Keratinocyte (primary cell): ENCODE measurements around the gene MINDY4. TPM values are rescaled to one million over a fixed set of nuclear protein-coding genes. Genes with fewer than 3 reads are reported as not detected.

ENCODE experiments used
- DNase-seq: peaks from one replicate; pipeline ENCODE4 v3.0.0-alpha.2; 2011; ENCODE audit warnings: low read depth, missing footprints, low spot score
- FAIRE-seq: peaks from 2 replicates; lab custom pipeline; 2011; peaks lifted over from hg19 to GRCh38; lab: Jason Lieb, UNC
- H2AFZ ChIP-seq: 2 replicates; pipeline ENCODE4 v1.6.0; 2012; ENCODE audit warnings: low read length, control low read depth, inconsistent platforms; ENCODE audit not compliant: control insufficient read depth
- H3K27ac ChIP-seq: 2 replicates; pipeline ENCODE4 v1.5.1; 2011; ENCODE audit warnings: low read length; ENCODE audit not compliant: control insufficient read depth, insufficient read depth
- H3K27me3 ChIP-seq: 3 replicates; pipeline ENCODE4 v1.6.0; 2011; ENCODE audit warnings: low read length; ENCODE audit not compliant: control insufficient read depth, insufficient read depth; ENCODE audit errors: extremely low read depth
- H3K36me3 ChIP-seq, 2 experiments: 2 replicates in 1 of 2; 3 replicates in 1 of 2; pipeline ENCODE4 v1.5.1; 2011; ENCODE audit warnings: low read length in 2 of 2, mild to moderate bottlenecking in 1 of 2; ENCODE audit not compliant: control insufficient read depth in 2 of 2, insufficient read depth in 2 of 2; ENCODE audit errors: extremely low read depth in 1 of 2
- H3K4me1 ChIP-seq: 3 replicates; pipeline ENCODE4 v1.5.1; 2011; ENCODE audit warnings: low read length; ENCODE audit not compliant: control insufficient read depth, insufficient read depth; ENCODE audit errors: extremely low read depth
- H3K4me2 ChIP-seq: 3 replicates; pipeline ENCODE4 v1.6.0; 2011; ENCODE audit warnings: low read depth, low read length; ENCODE audit not compliant: control insufficient read depth, insufficient read depth; ENCODE audit errors: extremely low read depth
- H3K4me3 ChIP-seq, 3 experiments: fragments of 200-600 bp in 1 of 3; sonication (generic) in 1 of 3; 2 replicates in 2 of 3; 3 replicates in 1 of 3; pipeline ENCODE4 v1.5.1; 2011 to 2016; ENCODE audit warnings: low read length in 3 of 3, mild to moderate bottlenecking in 3 of 3, control low read depth in 2 of 3, inconsistent platforms in 1 of 3, low read depth in 1 of 3, mixed read lengths in 1 of 3, mixed run types in 1 of 3, moderate library complexity in 1 of 3; ENCODE audit not compliant: control insufficient read depth in 2 of 3, insufficient read depth in 2 of 3; ENCODE audit errors: extremely low read depth in 1 of 3
- H3K79me2 ChIP-seq: 2 replicates; pipeline ENCODE4 v1.6.0; 2012; ENCODE audit warnings: low read length; ENCODE audit not compliant: control insufficient read depth, insufficient read depth
- H3K9ac ChIP-seq: 3 replicates; pipeline ENCODE4 v1.6.0; 2011; ENCODE audit warnings: low read length; ENCODE audit not compliant: control insufficient read depth, insufficient read depth; ENCODE audit errors: extremely low read depth
- H3K9me1 ChIP-seq: 3 replicates; pipeline ENCODE4 v1.6.0; 2011; ENCODE audit warnings: low read length; ENCODE audit not compliant: control insufficient read depth, insufficient read depth; ENCODE audit errors: extremely low read depth
- H3K9me3 ChIP-seq: 2 replicates; pipeline ENCODE4 v1.5.1; 2012; ENCODE audit warnings: low read depth, low read length; ENCODE audit not compliant: control insufficient read depth
- H4K20me1 ChIP-seq: 3 replicates; pipeline ENCODE4 v1.6.0; 2011; ENCODE audit warnings: low read length; ENCODE audit not compliant: control insufficient read depth, insufficient read depth; ENCODE audit errors: extremely low read depth
- CTCF ChIP-seq, 3 experiments: IDR thresholded peaks in 1 of 3; conservative IDR thresholded peaks in 1 of 3; optimal IDR thresholded peaks in 1 of 3; 2 replicates in 2 of 3; 3 replicates in 1 of 3; pipeline versions ENCODE3 to v1.5.1; 2011; ENCODE audit warnings: low read length in 3 of 3, mild to moderate bottlenecking in 3 of 3, moderate library complexity in 2 of 3, control low read depth in 1 of 3, inconsistent platforms in 1 of 3; ENCODE audit not compliant: insufficient read depth in 2 of 3; ENCODE audit errors: extremely low read depth in 1 of 3
- EZH2 ChIP-seq: IDR thresholded peaks from one replicate; pipeline ENCODE4 v1.6.1; 2012; ENCODE audit warnings: inconsistent platforms, mild to moderate bottlenecking, low read length, moderate library complexity
- dilution Hi-C: fragments of 300-500 bp; cut with MboI; formaldehyde crosslinking; loops from one replicate; pipeline ENCODE4 v1.7.0; 2020; ENCODE audit warnings: low sequenced_read_pairs; ENCODE audit not compliant: extremely low pct_ligation_motif_present
- polyA plus RNA-seq, 5 experiments: library from polyadenylated mRNA; depleted of rRNA in 3 of 5; stranded (reverse) in 3 of 5; stranded (forward) in 1 of 5; unstranded in 1 of 5; fragments of >200 nt; gene quantifications; 1 replicate in 1 of 5; 2 replicates in 3 of 5; 3 replicates in 1 of 5; pipeline versions ENCODE4 v1.2.1 to v1.2.3, GENCODE V29; 2011 to 2012; ENCODE audit warnings: missing spikeins in 2 of 5, low read depth in 1 of 5, low replicate concordance in 1 of 5

MINDY4 gene
- polyA plus RNA-seq, 1 donor (not counting 4 experiments of a cell fraction or from before 2014, with no cell fraction given), result 1.5 TPM

DNA sequence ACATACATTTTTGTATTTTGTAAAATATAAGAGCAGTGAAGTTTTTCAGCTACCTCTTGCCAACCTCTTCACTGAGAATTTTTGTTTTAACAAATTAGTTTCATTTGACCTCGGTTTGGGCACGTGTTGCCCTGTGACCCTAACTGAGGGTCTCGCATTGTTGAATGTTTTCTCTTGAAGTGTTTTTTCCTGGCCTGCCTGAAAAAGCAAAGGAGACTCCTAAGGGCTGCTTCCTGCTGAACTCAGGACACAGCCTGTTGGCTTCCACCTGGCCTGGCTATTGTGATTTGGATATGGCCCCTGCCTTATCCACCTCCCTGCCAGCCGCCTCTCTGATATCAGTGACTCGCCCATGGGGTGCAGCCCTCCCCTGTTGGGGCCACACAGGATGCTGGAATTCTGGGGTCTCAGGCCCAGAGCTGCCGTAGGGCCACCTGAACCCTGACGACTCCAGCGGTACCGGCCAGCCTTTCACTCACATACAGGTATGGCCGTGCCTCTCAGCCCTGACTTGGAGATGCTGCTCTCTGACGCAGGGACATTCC is 81.6 kb downstream of the MINDY4 start:
- dilution Hi-C loops, result no loop called here
- Histone ChIP-seq H3K27ac (no peak overlapping the region), H3K79me2 (no peaks in the 10 kb centered on the region), H3K27me3 (no peaks in the 10 kb centered on the region), H3K36me3 (no peaks in the 10 kb centered on the region), H4K20me1 (no peaks in the 10 kb centered on the region), H3K4me1 (no peaks in the 10 kb centered on the region), H3K9me1 (no peaks in the 10 kb centered on the region), H2AFZ (no peak overlapping the region), H3K9me3 (no peaks in the 10 kb centered on the region), H3K9ac (no peak overlapping the region), H3K4me2 (no peak overlapping the region), H3K4me3 (no peak overlapping the region)
- no peak for TF ChIP-seq CTCF (optimal IDR thresholded peaks at IDR 0.05 in 1 of 3, IDR thresholded peaks at IDR 0.05 in 1 of 3, conservative IDR thresholded peaks at IDR 0.05 in 1 of 3; ENCODE audit: extremely low read depth in 1 of 3, insufficient read depth in 2 of 3, low read length in 3 of 3)
- no peak for TF ChIP-seq EZH2
- no peak for DNase-seq
- no peak for FAIRE-seq

GRCh38 chr7:30853576-30853975 is 82.4 kb downstream of the MINDY4 start:
- H3K4me2 ChIP-seq, result no peak overlapping the region
- DNase-seq (no peak), FAIRE-seq (no peak)
- no peak overlapping the region for H3K27ac ChIP-seq
- no peaks in the 10 kb centered on the region for H3K27me3 ChIP-seq
- H3K36me3 ChIP-seq, result no peaks in the 10 kb centered on the region
- no peak for TF ChIP-seq EZH2
- TF ChIP-seq CTCF (optimal IDR thresholded peaks at IDR 0.05 in 1 of 3, IDR thresholded peaks at IDR 0.05 in 1 of 3, conservative IDR thresholded peaks at IDR 0.05 in 1 of 3; ENCODE audit: extremely low read depth in 1 of 3, insufficient read depth in 2 of 3, low read length in 3 of 3), result no peak
- H3K4me3 ChIP-seq, result no peak overlapping the region
- H3K79me2 ChIP-seq, result no peaks in the 10 kb centered on the region
- H3K4me1 ChIP-seq, result no peaks in the 10 kb centered on the region
- H4K20me1 ChIP-seq, result no peaks in the 10 kb centered on the region
- no peaks in the 10 kb centered on the region for H3K9me3 ChIP-seq
- no peak overlapping the region for H3K9ac ChIP-seq
- no peaks in the 10 kb centered on the region for H3K9me1 ChIP-seq
- dilution Hi-C loops, result no loop called here
- H2AFZ ChIP-seq, result no peak overlapping the region
